Stimulated activated CD4-positive, alpha-beta T cell treated with anti-CD3 and anti-CD28 coated beads, TNF-alpha, amount 100 ng/mL, for 48 hours (primary cell): ENCODE measurements around the gene PCDHGA10.
A peak's percentile ranks its signal among the peaks of the same experiment; 100 is the strongest.
"Not testable (repeated sequence)": the region's sequence is repeated elsewhere in the genome, so short reads cannot be mapped to it uniquely, and the experiment has no call there.

Experiments used
- DNase-seq, 3 donors: peaks; one replicate each; pipeline ENCODE4 v3.0.0-alpha.2; 2020; ENCODE audit warnings: low read depth in 3 of 3

PCDHGA10 gene

GRCh38 chr5:141420855-141421488 lies 8.2 kb downstream of the PCDHGA10 start, which contains the start of gene PCDHGA11:
Gene PCDHGA11 (plus strand): TSS chr5:141421051. CDS start chr5:141421228, 177 bp downstream.
- DNase-seq, result peak in 1 of 3 donors; percentile 24

GRCh38 chr5:141421489-141421855 lies 8.7 kb downstream of the PCDHGA10 start:
- DNase-seq, result no peak

- DNase-seq, result no peak
Observed at GRCh38 chr5:141422742-141423291, 10.0 kb downstream of the PCDHGA10 start.

- no peak for DNase-seq
Observed at GRCh38 chr5:141427783-141428426, 15.1 kb downstream of the PCDHGA10 start.

- no peak for DNase-seq
Observed at GRCh38 chr5:141430332-141431113, 17.7 kb downstream of the PCDHGA10 start, which contains the start of gene PCDHGA12. Gene PCDHGA12 (plus strand): TSS chr5:141430507. CDS start chr5:141430760, 253 bp downstream.

GRCh38 chr5:141431286-141431685 lies 18.5 kb downstream of the PCDHGA10 start:
- DNase-seq, result no peak

- DNase-seq, result not testable (repeated sequence)
Observed at GRCh38 chr5:141432308-141432707, 19.5 kb downstream of the PCDHGA10 start.

DNA sequence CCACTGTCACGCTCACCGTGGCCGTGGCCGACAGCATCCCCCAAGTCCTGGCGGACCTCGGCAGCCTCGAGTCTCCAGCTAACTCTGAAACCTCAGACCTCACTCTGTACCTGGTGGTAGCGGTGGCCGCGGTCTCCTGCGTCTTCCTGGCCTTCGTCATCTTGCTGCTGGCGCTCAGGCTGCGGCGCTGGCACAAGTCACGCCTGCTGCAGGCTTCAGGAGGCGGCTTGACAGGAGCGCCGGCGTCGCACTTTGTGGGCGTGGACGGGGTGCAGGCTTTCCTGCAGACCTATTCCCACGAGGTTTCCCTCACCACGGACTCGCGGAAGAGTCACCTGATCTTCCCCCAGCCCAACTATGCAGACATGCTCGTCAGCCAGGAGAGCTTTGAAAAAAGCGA lies 19.9 kb downstream of the PCDHGA10 start:
- DNase-seq, result not testable (repeated sequence)

- DNase-seq, result no peak
Observed at GRCh38 chr5:141434006-141434405, 21.2 kb downstream of the PCDHGA10 start.

DNA sequence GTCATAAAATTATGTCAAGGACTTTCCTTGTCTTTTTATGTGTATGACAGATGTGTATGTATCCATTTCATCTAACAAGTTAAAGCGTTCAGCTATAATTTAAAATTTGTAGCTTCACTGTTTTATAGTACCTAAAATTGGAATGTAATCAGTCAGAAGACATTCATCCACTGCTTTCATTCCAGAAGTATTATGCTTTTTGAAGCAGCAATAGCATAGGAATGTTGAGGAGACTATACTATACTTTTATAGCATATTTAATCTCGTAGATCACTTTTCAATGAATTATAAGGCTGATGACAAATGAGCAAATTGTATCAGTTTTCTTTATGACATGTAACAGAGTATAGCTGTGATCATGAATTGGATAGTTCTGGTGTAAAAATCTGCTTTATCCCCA lies 24.4 kb downstream of the PCDHGA10 start:
- no peak for DNase-seq

DNA sequence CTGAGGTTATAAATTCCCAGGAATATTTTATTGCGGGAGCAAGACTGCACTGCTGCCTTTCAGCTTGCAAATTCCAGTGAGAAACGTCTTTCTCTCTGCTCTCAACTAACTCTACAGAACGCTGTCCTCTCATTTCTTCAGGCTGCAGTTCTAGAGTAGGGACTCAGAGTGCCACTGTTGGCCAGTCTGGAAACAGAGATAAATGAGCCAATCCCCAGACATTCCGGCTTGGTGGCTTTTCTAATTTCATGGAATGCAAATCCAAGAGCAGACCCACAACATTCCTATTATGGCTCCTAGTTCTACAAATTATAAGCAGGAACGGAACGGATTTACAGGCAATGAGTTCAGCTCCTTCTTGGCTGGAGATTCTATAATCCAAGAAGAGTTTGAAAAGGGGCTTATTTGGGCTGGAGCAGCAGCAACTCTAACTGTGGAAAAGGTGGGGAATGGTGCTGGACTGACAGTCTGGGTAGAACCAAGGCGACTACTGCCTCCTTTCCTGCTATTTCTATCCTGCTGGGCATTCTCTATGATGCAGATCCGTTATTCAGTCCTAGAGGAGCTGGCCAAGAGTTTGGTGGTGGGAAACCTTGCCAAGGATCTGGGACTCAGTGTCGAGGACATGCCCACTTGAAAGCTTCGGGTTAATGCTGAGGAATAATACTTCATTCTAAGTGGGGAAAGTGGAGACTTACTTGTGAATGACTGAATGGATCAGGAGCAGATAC lies 26.8 kb downstream of the PCDHGA10 start:
- no peak for DNase-seq

- DNase-seq, result no peak
Observed at GRCh38 chr5:141440341-141440740, 27.6 kb downstream of the PCDHGA10 start.

- DNase-seq, result no peak
Observed at GRCh38 chr5:141441571-141442170, 28.9 kb downstream of the PCDHGA10 start.

- no peak for DNase-seq
Observed at GRCh38 chr5:141465351-141465750, 52.6 kb downstream of the PCDHGA10 start.
